ENCODE data around the gene DVL1.

DNA sequence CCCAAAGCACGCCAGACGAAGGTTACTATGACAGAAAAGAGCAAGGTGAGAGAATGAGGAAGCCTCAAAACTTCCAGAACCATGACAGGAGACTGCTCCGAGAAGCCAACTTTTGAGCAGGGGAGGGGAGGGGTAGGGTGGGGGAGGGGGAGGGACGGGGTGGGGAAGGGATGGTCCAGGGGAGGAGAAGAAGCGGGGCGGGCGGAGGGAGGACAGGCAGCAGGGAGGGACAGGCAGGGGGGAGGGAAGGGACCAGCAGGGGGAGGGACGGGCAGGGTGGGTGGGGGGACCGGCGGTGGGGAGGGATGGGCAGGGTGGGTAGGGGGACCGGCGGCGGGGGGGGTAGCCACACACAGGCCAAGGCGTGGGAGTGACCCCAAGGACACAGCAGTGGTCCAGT is 26.8 kb downstream of the DVL1 start:
- TF ChIP-seq, protein P1, sequence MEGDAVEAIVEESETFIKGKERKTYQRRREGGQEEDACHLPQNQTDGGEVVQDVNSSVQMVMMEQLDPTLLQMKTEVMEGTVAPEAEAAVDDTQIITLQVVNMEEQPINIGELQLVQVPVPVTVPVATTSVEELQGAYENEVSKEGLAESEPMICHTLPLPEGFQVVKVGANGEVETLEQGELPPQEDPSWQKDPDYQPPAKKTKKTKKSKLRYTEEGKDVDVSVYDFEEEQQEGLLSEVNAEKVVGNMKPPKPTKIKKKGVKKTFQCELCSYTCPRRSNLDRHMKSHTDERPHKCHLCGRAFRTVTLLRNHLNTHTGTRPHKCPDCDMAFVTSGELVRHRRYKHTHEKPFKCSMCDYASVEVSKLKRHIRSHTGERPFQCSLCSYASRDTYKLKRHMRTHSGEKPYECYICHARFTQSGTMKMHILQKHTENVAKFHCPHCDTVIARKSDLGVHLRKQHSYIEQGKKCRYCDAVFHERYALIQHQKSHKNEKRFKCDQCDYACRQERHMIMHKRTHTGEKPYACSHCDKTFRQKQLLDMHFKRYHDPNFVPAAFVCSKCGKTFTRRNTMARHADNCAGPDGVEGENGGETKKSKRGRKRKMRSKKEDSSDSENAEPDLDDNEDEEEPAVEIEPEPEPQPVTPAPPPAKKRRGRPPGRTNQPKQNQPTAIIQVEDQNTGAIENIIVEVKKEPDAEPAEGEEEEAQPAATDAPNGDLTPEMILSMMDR (IDR thresholded peaks at IDR 0.05; ENCODE audit: low read depth, low read length): no peak
- TF ChIP-seq POLR2A (IDR thresholded peaks at IDR 0.05; ENCODE audit: extremely low read depth, insufficient read length): no peak
- no peak for TF ChIP-seq MYC (IDR thresholded peaks at IDR 0.05; ENCODE audit: low read depth, low read length)
- TF ChIP-seq, protein P2, sequence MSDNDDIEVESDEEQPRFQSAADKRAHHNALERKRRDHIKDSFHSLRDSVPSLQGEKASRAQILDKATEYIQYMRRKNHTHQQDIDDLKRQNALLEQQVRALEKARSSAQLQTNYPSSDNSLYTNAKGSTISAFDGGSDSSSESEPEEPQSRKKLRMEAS (IDR thresholded peaks at IDR 0.05; ENCODE audit: low read depth, low read length): no peak

Data from NB4 (cell line).